ENCODE results near the gene DDB1. TPM values are rescaled to one million over a fixed set of nuclear protein-coding genes. Genes with fewer than 3 reads are reported as not detected.
A peak's percentile ranks its signal among the peaks of the same experiment; 100 is the strongest.

DDB1 gene
- total RNA-seq, 8 experiments from 2014 or later = 144 to 240 (median 190) TPM

GRCh38 chr11:61328351-61328750, 4.6 kb downstream of the DDB1 start:
- no peak overlapping the region for H3K4me3 ChIP-seq
- no peak overlapping the region for H3K27ac ChIP-seq
- ATAC-seq (replicated peaks in 6 of 8) = no peak
- peaks cover 12 to 14% of the 10 kb centered on the region in 2 donors for H3K4me1 ChIP-seq (replicated peaks in 1 of 2)
- in situ Hi-C loops (cut with MboI; ENCODE audit: low pct_unique_long_range_greater_than_20kb in 2 of 9, low sequenced_read_pairs in 9 of 9, unreplicated experiment in 9 of 9) = loop anchor here in 1 of 9 experiments (25.0 kb wide), 1 partner anchor 309 kb away; no protein-coding TSS in a partner anchor
- 93 to 100% (median 100%) methylated on average over 1 to 6 of the region's 9 CpGs; no CpG with 5 or more reads in 2 of the 10 experiments for WGBS, 10 experiments

- H3K27ac ChIP-seq = no peak overlapping the region
- in situ Hi-C loops (cut with MboI; ENCODE audit: low pct_unique_long_range_greater_than_20kb in 2 of 9, low sequenced_read_pairs in 9 of 9, unreplicated experiment in 9 of 9) = loop anchor here in 1 of 9 experiments (25.0 kb wide), 1 partner anchor 310 kb away; no protein-coding TSS in a partner anchor
- ATAC-seq (replicated peaks in 6 of 8) = peak in 2 of 8 experiments; percentile 13 to 24
Measured at GRCh38 chr11:61327669-61328071, 5.2 kb downstream of the DDB1 start.

GRCh38 chr11:61325649-61326414, 7.1 kb downstream of the DDB1 start:
- in situ Hi-C loops (cut with MboI; ENCODE audit: low pct_unique_long_range_greater_than_20kb in 2 of 9, low sequenced_read_pairs in 9 of 9, unreplicated experiment in 9 of 9) = loop anchor here in 1 of 9 experiments (25.0 kb wide), 1 partner anchor 311 kb away; no protein-coding TSS in a partner anchor
- Histone ChIP-seq H3K4me1 (replicated peaks in 1 of 2) (peaks cover under 1 to 2% of the 10 kb centered on the region in 2 donors), H3K4me3 (no peak overlapping the region), H3K27ac (no peak overlapping the region)
- WGBS, 10 experiments = 55 to 100% (median 94%) methylated on average over 1 to 2 of the region's 2 CpGs; no CpG with 5 or more reads in 1 of the 10 experiments
- ATAC-seq (replicated peaks in 6 of 8) = peak in 3 of 8 experiments; percentile 26 to 66 (median 56)

More at GRCh38 chr11:61327669-61328071, 5.2 kb downstream of the DDB1 start:
- Histone ChIP-seq H3K4me3 (no peak overlapping the region), H3K4me1 (replicated peaks in 1 of 2) (peaks cover 12 to 14% of the 10 kb centered on the region in 2 donors)

- H3K4me3 ChIP-seq = no peak overlapping the region
- 86 to 100% (median 100%) methylated on average over 1 to 2 of the region's 2 CpGs; no CpG with 5 or more reads in 5 of the 10 experiments for WGBS, 10 experiments
- H3K4me1 ChIP-seq (replicated peaks in 1 of 2) = no peaks in the 10 kb centered on the region
- H3K27ac ChIP-seq = no peak overlapping the region
- ATAC-seq (replicated peaks in 6 of 8) = no peak
- in situ Hi-C loops (cut with MboI; ENCODE audit: low pct_unique_long_range_greater_than_20kb in 2 of 9, low sequenced_read_pairs in 9 of 9, unreplicated experiment in 9 of 9) = no loop called here
Measured at GRCh38 chr11:61315260-61315659, 17.6 kb downstream of the DDB1 start.

- WGBS, 10 experiments = 80 to 100% (median 92%) methylated on average over 1 to 7 of the region's 8 CpGs; no CpG with 5 or more reads in 6 of the 10 experiments
- Histone ChIP-seq H3K4me3 (no peak overlapping the region), H3K4me1 (replicated peaks in 1 of 2) (no peaks in the 10 kb centered on the region), H3K27ac (no peak overlapping the region)
- ATAC-seq (replicated peaks in 6 of 8) = no peak
- in situ Hi-C loops (cut with MboI; ENCODE audit: low pct_unique_long_range_greater_than_20kb in 2 of 9, low sequenced_read_pairs in 9 of 9, unreplicated experiment in 9 of 9) = no loop called here
Measured at GRCh38 chr11:61310749-61311148, 22.2 kb downstream of the DDB1 start.

GRCh38 chr11:61309739-61310138, 23.2 kb downstream of the DDB1 start:
- WGBS, 10 experiments = 78 to 100% (median 100%) methylated on average over 1 to 7 of the region's 7 CpGs; no CpG with 5 or more reads in 5 of the 10 experiments

GRCh38 chr11:61309141-61309540, 23.8 kb downstream of the DDB1 start:
- Histone ChIP-seq H3K4me1 (replicated peaks in 1 of 2) (no peaks in the 10 kb centered on the region), H3K4me3 (no peak overlapping the region), H3K27ac (no peak overlapping the region)
- 80 to 100% (median 93%) methylated on average over 1 to 4 of the region's 4 CpGs; no CpG with 5 or more reads in 1 of the 10 experiments for WGBS, 10 experiments
- in situ Hi-C loops (cut with MboI; ENCODE audit: low pct_unique_long_range_greater_than_20kb in 2 of 9, low sequenced_read_pairs in 9 of 9, unreplicated experiment in 9 of 9) = no loop called here
- no peak for ATAC-seq (replicated peaks in 6 of 8)

More at GRCh38 chr11:61309739-61310138, 23.2 kb downstream of the DDB1 start:
- no peaks in the 10 kb centered on the region for H3K4me1 ChIP-seq (replicated peaks in 1 of 2)
- in situ Hi-C loops (cut with MboI; ENCODE audit: low pct_unique_long_range_greater_than_20kb in 2 of 9, low sequenced_read_pairs in 9 of 9, unreplicated experiment in 9 of 9) = no loop called here
- no peak for ATAC-seq (replicated peaks in 6 of 8)
- H3K4me3 ChIP-seq = no peak overlapping the region
- no peak overlapping the region for H3K27ac ChIP-seq

- Histone ChIP-seq H3K27ac (no peak overlapping the region), H3K4me1 (replicated peaks in 1 of 2) (no peaks in the 10 kb centered on the region), H3K4me3 (no peak overlapping the region)
- in situ Hi-C loops (cut with MboI; ENCODE audit: low pct_unique_long_range_greater_than_20kb in 2 of 9, low sequenced_read_pairs in 9 of 9, unreplicated experiment in 9 of 9) = no loop called here
- no peak for ATAC-seq (replicated peaks in 6 of 8)
- WGBS, 10 experiments = 43 to 100% (median 95%) methylated on average over 1 of the region's 1 CpG; no CpG with 5 or more reads in 4 of the 10 experiments
Measured at GRCh38 chr11:61307354-61307753, 25.6 kb downstream of the DDB1 start.

GRCh38 chr11:61306221-61306620, 26.7 kb downstream of the DDB1 start:
- Histone ChIP-seq H3K4me1 (replicated peaks in 1 of 2) (no peaks in the 10 kb centered on the region), H3K4me3 (no peak overlapping the region), H3K27ac (no peak overlapping the region)
- WGBS, 10 experiments = 88 to 100% (median 100%) methylated on average over 1 of the region's 1 CpG; no CpG with 5 or more reads in 5 of the 10 experiments
- in situ Hi-C loops (cut with MboI; ENCODE audit: low pct_unique_long_range_greater_than_20kb in 2 of 9, low sequenced_read_pairs in 9 of 9, unreplicated experiment in 9 of 9) = no loop called here
- ATAC-seq (replicated peaks in 6 of 8) = no peak

GRCh38 chr11:61305417-61305816, 27.5 kb downstream of the DDB1 start:
- Histone ChIP-seq H3K4me3 (no peak overlapping the region), H3K27ac (no peak overlapping the region), H3K4me1 (replicated peaks in 1 of 2) (no peaks in the 10 kb centered on the region)
- in situ Hi-C loops (cut with MboI; ENCODE audit: low pct_unique_long_range_greater_than_20kb in 2 of 9, low sequenced_read_pairs in 9 of 9, unreplicated experiment in 9 of 9) = no loop called here
- 83 to 100% (median 100%) methylated on average over 1 to 5 of the region's 7 CpGs; no CpG with 5 or more reads in 4 of the 10 experiments for WGBS, 10 experiments
- ATAC-seq (replicated peaks in 6 of 8) = no peak

GRCh38 chr11:61303725-61304124, 29.2 kb downstream of the DDB1 start:
- WGBS, 10 experiments = 80 to 100% (median 98%) methylated on average over 1 to 8 of the region's 9 CpGs; no CpG with 5 or more reads in 3 of the 10 experiments
- no peak overlapping the region for H3K27ac ChIP-seq
- no peaks in the 10 kb centered on the region for H3K4me1 ChIP-seq (replicated peaks in 1 of 2)
- no peak overlapping the region for H3K4me3 ChIP-seq
- no peak for ATAC-seq (replicated peaks in 6 of 8)
- in situ Hi-C loops (cut with MboI; ENCODE audit: low pct_unique_long_range_greater_than_20kb in 2 of 9, low sequenced_read_pairs in 9 of 9, unreplicated experiment in 9 of 9) = no loop called here

GRCh38 chr11:61302550-61302949, 30.4 kb downstream of the DDB1 start:
- no peak for ATAC-seq (replicated peaks in 6 of 8)
- Histone ChIP-seq H3K27ac (no peak overlapping the region), H3K4me3 (no peak overlapping the region), H3K4me1 (replicated peaks in 1 of 2) (peaks cover 0 to 8% of the 10 kb centered on the region in 2 donors)
- in situ Hi-C loops (cut with MboI; ENCODE audit: low pct_unique_long_range_greater_than_20kb in 2 of 9, low sequenced_read_pairs in 9 of 9, unreplicated experiment in 9 of 9) = no loop called here
- 88 to 100% (median 100%) methylated on average over 1 to 7 of the region's 13 CpGs; no CpG with 5 or more reads in 3 of the 10 experiments for WGBS, 10 experiments

GRCh38 chr11:61298663-61299244, 34.2 kb downstream of the DDB1 start:
- no peak for ATAC-seq (replicated peaks in 6 of 8)
- in situ Hi-C loops (cut with MboI; ENCODE audit: low pct_unique_long_range_greater_than_20kb in 2 of 9, low sequenced_read_pairs in 9 of 9, unreplicated experiment in 9 of 9) = no loop called here
- Histone ChIP-seq H3K4me3 (no peak overlapping the region), H3K4me1 (replicated peaks in 1 of 2) (peaks cover 0 to 17% of the 10 kb centered on the region in 2 donors), H3K27ac (no peak overlapping the region)
- WGBS, 10 experiments = 67 to 100% (median 88%) methylated on average over 1 to 3 of the region's 4 CpGs; no CpG with 5 or more reads in 2 of the 10 experiments

Data from motor neuron (in vitro differentiated cells).